Measurements from ENCODE around the gene PAPLN.
A peak's percentile ranks its signal among the peaks of the same experiment; 100 is the strongest.

Gene PAPLN

DNA sequence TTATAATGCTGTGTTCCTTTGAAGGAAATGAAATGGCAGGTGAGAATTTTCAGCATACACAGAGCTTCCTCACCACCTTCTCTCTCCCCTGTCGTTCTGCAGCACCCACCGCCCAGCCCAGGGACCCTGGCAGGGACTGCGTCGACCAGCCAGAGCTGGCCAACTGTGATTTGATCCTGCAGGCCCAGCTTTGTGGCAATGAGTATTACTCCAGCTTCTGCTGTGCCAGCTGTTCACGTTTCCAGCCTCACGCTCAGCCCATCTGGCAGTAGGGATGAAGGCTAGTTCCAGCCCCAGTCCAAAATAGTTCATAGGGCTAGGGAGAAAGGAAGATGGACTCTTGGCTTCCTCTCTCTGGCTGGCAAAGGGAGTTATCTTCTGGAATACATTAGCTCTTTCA, 35.1 kb downstream of the PAPLN start:
- no peak overlapping the region for H3K27ac ChIP-seq
- TF ChIP-seq, protein P1, sequence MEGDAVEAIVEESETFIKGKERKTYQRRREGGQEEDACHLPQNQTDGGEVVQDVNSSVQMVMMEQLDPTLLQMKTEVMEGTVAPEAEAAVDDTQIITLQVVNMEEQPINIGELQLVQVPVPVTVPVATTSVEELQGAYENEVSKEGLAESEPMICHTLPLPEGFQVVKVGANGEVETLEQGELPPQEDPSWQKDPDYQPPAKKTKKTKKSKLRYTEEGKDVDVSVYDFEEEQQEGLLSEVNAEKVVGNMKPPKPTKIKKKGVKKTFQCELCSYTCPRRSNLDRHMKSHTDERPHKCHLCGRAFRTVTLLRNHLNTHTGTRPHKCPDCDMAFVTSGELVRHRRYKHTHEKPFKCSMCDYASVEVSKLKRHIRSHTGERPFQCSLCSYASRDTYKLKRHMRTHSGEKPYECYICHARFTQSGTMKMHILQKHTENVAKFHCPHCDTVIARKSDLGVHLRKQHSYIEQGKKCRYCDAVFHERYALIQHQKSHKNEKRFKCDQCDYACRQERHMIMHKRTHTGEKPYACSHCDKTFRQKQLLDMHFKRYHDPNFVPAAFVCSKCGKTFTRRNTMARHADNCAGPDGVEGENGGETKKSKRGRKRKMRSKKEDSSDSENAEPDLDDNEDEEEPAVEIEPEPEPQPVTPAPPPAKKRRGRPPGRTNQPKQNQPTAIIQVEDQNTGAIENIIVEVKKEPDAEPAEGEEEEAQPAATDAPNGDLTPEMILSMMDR (conservative IDR thresholded peaks at IDR 0.05), result no peak

DNA sequence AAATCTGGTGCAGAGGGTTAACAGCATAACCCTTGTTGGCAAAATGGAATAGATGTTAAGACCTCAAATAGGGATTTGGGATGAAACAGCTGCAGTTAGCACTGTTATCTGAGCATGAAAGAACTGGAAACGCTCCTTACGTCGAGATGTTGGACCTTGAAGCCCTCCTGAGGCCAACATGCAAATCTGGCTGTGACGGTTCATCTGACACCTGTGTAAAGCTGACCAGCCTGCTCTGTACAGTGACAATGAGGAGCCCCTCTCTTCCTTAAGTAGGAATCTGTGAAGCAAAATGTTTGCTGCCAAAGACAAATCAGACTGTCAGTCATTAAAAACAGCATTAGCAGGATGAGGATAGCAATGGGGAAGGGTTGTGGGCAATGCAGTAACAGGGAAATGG, 36.5 kb downstream of the PAPLN start:
- H3K27ac ChIP-seq, result no peak overlapping the region
- TF ChIP-seq, protein P1 (conservative IDR thresholded peaks at IDR 0.05), result no peak

DNA sequence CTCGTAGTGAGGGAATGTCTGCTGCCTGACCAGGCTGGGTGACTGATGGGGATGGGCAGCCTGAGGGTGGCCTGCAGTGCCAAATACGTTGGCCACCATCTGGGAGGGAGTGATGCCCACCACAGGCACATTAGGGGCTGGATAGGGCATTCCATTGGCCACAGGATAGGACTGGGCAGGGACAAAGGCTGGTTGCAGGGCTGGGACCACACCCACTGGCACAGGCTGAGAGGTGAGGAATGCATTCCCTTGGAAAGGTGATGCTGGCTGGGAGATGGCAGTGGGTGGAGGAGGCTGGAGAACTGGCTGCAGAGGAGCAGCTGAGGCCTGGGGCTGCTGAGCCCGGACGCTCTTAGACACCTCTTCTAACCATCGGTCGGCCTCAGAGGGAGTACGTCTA, 39.5 kb downstream of the PAPLN start:
- TF ChIP-seq, protein P1 (conservative IDR thresholded peaks at IDR 0.05), result no peak
- H3K27ac ChIP-seq, result no peak overlapping the region

DNA sequence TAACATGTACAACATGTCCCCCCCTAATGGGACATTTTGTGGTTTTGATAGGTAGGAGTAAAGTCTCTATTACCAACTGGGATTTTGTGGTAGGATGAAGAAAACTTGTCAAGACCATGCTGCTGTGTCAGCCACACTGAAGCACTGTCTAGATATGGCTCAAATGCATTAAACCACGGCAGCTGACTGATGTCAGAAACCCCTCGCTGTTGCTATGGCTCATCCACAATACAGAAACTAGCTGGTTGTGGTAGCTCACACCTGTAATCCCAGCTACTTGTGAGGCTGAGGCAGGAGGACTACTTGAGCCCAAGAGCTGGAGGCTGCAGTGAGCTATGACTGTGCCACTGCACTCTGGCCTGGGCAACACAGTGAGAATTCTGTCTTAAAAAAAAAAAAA, 40.1 kb downstream of the PAPLN start:
- TF ChIP-seq, protein P1 (conservative IDR thresholded peaks at IDR 0.05), result no peak
- H3K27ac ChIP-seq, result no peak overlapping the region

DNA sequence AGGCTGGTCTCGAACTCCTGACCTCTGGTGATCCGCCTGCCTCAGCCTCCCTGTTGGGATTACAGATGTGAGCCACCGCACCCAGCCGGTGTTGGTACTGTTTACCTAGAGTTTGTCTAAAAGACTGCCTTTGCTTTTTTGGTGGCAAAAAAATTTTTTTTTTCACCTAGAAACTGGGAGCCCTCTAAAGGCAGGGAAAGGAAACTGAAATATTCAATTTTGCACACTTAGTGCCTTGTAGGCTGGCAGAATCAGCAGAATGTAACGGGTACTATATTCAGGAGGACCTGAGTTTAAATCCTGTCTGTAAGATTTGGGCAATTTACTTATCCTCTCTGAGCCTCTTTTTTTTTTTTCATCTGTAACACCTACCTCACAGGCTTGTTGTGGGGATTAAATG, 43.6 kb downstream of the PAPLN start:
- H3K27ac ChIP-seq, result no peak overlapping the region
- TF ChIP-seq, protein P1 (conservative IDR thresholded peaks at IDR 0.05), result no peak

DNA sequence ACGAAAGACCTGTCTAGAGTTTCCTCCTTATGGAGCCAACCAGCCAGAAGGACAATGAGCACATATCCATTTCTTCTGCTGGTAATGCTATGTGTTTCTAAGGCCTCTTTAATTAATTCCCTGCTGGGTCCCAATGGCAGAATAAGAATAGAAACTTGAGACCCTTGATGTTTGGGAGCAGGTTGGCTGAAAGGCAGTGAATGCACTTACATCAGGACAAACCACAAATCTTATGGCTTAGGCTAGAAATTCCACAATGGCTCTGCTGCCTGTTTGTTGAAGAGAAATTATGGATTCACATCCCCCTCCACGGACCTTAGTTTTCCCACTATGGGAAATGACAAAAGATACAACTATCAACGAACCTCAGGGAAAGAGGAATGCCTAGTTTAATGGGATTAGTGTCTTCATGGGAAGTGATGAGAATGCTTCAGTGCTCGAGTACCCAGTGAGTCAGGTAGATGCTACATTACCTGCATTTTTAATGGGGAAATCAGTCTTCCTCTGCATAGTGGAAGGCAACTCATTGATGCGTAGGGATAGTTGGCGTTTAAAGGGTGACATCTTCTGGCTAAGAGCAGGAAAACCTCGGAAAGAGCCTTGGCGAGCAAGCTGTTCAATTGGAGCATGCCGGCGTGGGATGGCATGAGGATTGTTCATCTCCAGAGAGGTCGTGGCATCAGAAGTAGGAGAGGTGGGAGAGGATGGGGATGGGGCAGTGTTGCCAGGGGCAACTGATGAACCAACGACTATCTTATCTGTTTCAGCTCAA, 46.5 kb downstream of the PAPLN start:
- no peak overlapping the region for H3K27ac ChIP-seq
- TF ChIP-seq, protein P1 (conservative IDR thresholded peaks at IDR 0.05), result 0 out of 2 replicates have a peak, but pooled peaks have one; percentile 27

DNA sequence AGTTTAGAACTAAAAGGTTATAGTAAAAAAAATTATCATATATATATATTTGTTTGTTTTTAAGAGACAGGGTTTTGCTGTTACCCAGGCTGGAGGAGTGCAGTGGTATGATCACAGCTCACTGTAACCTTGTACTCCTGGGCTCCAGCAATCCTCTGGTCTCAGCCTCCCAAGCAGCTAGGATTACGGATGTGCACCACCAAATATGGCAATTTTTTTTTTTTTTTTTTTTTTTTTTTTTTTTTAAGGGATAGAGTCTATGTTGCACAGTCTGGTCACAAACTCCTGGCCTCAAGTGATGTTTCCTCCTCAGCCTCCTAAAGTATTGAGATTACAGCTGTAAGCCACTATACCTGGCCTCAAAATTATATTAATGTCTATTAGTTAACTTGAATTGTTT, 48.7 kb downstream of the PAPLN start:
- H3K27ac ChIP-seq, result peak overlapping the region; percentile 58
- TF ChIP-seq, protein P1 (conservative IDR thresholded peaks at IDR 0.05), result no peak
